Neural progenitor cell (in vitro differentiated cells): Measurements from ENCODE around the gene TMEM266.

Experiments used
- EZH2 ChIP-seq: fragments of 200-600 bp; sonication (generic); IDR thresholded peaks from 2 replicates; pipeline ENCODE4 v1.6.1; 2017; ENCODE audit warnings: antibody characterized with exemption, mild to moderate bottlenecking, moderate library complexity
- EZH2phosphoT487 ChIP-seq: fragments of 200-600 bp; sonication (generic); IDR thresholded peaks from 2 replicates; pipeline ENCODE4 v1.6.1; 2017; ENCODE audit warnings: antibody characterized with exemption
- TF ChIP-seq, protein P1 (sequence below): fragments of 200-600 bp; sonication (generic); IDR thresholded peaks from 2 replicates; pipeline ENCODE4 v1.5.1; 2017; ENCODE audit warnings: antibody characterized with exemption, mild to moderate bottlenecking

DNA sequence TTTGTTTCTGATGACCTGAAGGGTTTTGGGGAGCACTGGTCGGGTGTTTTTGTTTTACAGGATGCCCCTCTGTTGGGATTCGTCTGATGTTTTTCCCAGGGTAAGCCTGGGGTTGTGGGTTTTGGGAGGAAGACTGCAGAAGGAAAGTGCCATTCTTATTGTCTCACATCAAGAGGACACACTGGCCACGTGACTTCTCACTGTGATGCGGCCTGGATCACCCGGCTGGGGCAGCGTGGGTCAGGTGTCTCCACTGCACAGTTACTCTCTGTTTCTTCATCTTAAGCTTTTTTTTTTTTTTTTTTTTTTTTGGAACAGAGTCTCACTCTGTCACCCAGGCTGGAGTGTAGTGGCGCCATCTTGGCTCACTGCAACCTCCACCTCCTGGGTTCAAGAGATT is 120.5 kb downstream of the TMEM266 start:
- TF ChIP-seq, protein P1, sequence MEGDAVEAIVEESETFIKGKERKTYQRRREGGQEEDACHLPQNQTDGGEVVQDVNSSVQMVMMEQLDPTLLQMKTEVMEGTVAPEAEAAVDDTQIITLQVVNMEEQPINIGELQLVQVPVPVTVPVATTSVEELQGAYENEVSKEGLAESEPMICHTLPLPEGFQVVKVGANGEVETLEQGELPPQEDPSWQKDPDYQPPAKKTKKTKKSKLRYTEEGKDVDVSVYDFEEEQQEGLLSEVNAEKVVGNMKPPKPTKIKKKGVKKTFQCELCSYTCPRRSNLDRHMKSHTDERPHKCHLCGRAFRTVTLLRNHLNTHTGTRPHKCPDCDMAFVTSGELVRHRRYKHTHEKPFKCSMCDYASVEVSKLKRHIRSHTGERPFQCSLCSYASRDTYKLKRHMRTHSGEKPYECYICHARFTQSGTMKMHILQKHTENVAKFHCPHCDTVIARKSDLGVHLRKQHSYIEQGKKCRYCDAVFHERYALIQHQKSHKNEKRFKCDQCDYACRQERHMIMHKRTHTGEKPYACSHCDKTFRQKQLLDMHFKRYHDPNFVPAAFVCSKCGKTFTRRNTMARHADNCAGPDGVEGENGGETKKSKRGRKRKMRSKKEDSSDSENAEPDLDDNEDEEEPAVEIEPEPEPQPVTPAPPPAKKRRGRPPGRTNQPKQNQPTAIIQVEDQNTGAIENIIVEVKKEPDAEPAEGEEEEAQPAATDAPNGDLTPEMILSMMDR, result no peak
- TF ChIP-seq EZH2phosphoT487 (no peak), EZH2 (no peak)
